IMR-90 (cell line): ENCODE results near the gene CWC25. TPM values are rescaled to one million over a fixed set of nuclear protein-coding genes. Genes with fewer than 3 reads are reported as not detected.

Experiments used
- ATAC-seq: fragments of 200-7000 bp; cut with Tn5 transposase; 2 replicates; pipeline ENCODE4 v1.9.1; 2020; ENCODE audit warnings: low read depth, mild to moderate bottlenecking, moderate library complexity
- BruUV-seq: library from RNA; stranded (reverse); fragments of 400-500 nt; replicated peaks from 2 replicates; lab custom pipeline; 2021; lab: Mats Ljungman, UMichigan
- CTCF ChIA-PET: fragments of 300-600 bp; formaldehyde crosslinking; extraction: SDS; loops from one replicate; lab custom pipeline; 2021; ENCODE audit warnings: antibody characterized with exemption; lab: Yijun Ruan, JAX
- POLR2A ChIA-PET: fragments of 300-600 bp; sonication (Branson Sonifier 250); formaldehyde crosslinking; loops from one replicate; lab custom pipeline; 2022; ENCODE audit warnings: antibody characterized with exemption; ENCODE audit not compliant: unreplicated experiment; lab: Charles Lee
- DNase-seq: peaks from one replicate; pipeline ENCODE4 v3.0.0; 2013
- H2AFZ ChIP-seq: replicated peaks from 2 replicates; pipeline ENCODE3; 2013; ENCODE audit warnings: low read length, mild to moderate bottlenecking; ENCODE audit not compliant: poor library complexity
- H2AK5ac ChIP-seq: 2 replicates; pipeline ENCODE4 v1.6.1; 2013; ENCODE audit warnings: low read depth, low read length, inconsistent platforms
- H2AK9ac ChIP-seq: replicated peaks from 2 replicates; pipeline ENCODE3; 2013; ENCODE audit warnings: mild to moderate bottlenecking, low read depth, low read length, moderate library complexity; ENCODE audit not compliant: poor library complexity
- H2BK120ac ChIP-seq: 2 replicates; pipeline ENCODE4 v1.6.1; 2013; ENCODE audit warnings: low read depth, low read length, inconsistent platforms
- H2BK15ac ChIP-seq: 3 replicates; pipeline ENCODE4 v1.6.1; 2013; ENCODE audit warnings: low read depth, low read length, inconsistent platforms
- H2BK20ac ChIP-seq: 2 replicates; pipeline ENCODE4 v1.6.1; 2013; ENCODE audit warnings: low read depth, mild to moderate bottlenecking, inconsistent platforms, low read length, moderate library complexity
- H2BK5ac ChIP-seq: 2 replicates; pipeline ENCODE4 v1.6.1; 2013; ENCODE audit warnings: mild to moderate bottlenecking, low read depth, low read length, inconsistent platforms; ENCODE audit not compliant: poor library complexity, severe bottlenecking
- H3K14ac ChIP-seq: replicated peaks from 2 replicates; pipeline ENCODE4 v1.6.1; 2013; ENCODE audit warnings: low read depth, low read length, inconsistent platforms
- H3K18ac ChIP-seq: 2 replicates; pipeline ENCODE4 v1.6.1; 2013; ENCODE audit warnings: low read depth, low read length, control low read depth
- H3K23ac ChIP-seq: 2 replicates; pipeline ENCODE4 v1.6.1; 2013; ENCODE audit warnings: low read depth, low read length, inconsistent platforms
- H3K27ac ChIP-seq: 2 replicates; pipeline ENCODE4 v1.5.1; 2013; ENCODE audit warnings: mild to moderate bottlenecking, control low read depth, low read length; ENCODE audit not compliant: insufficient read depth
- H3K27me3 ChIP-seq: 2 replicates; pipeline ENCODE4 v1.6.1; 2013; ENCODE audit warnings: low read length; ENCODE audit not compliant: control insufficient read depth, insufficient read depth
- H3K36me3 ChIP-seq: 2 replicates; pipeline ENCODE4 v1.6.1; 2013; ENCODE audit warnings: low read length, mixed read lengths; ENCODE audit not compliant: control insufficient read depth, insufficient read depth
- H3K4ac ChIP-seq: 2 replicates; pipeline ENCODE4 v1.6.1; 2013; ENCODE audit warnings: low read depth, low read length, inconsistent platforms
- H3K4me1 ChIP-seq: 2 replicates; pipeline ENCODE4 v1.6.1; 2013; ENCODE audit warnings: low read length, mixed read lengths; ENCODE audit not compliant: control insufficient read depth, insufficient read depth
- H3K4me2 ChIP-seq: 2 replicates; pipeline ENCODE4 v1.6.1; 2013; ENCODE audit warnings: low read depth, mild to moderate bottlenecking, control low read depth, low read length, moderate library complexity
- H3K4me3 ChIP-seq: 2 replicates; pipeline ENCODE4 v1.5.1; 2013; ENCODE audit warnings: low read depth, mild to moderate bottlenecking, control low read depth, low read length, moderate library complexity; ENCODE audit not compliant: insufficient read depth
- H3K56ac ChIP-seq: 2 replicates; pipeline ENCODE4 v1.6.1; 2013; ENCODE audit warnings: low read length, inconsistent platforms; ENCODE audit not compliant: insufficient read depth; ENCODE audit errors: extremely low read depth
- H3K79me1 ChIP-seq, 2 experiments: 2 replicates each; pipeline ENCODE4 v1.6.1; 2013; ENCODE audit warnings: low read length in 2 of 2, inconsistent platforms in 1 of 2, low read depth in 1 of 2
- H3K9ac ChIP-seq: 2 replicates; pipeline ENCODE4 v1.6.1; 2013; ENCODE audit warnings: low read depth, low read length, control low read depth
- H3K9me1 ChIP-seq: 2 replicates; pipeline ENCODE4 v1.6.1; 2013; ENCODE audit warnings: low read length, inconsistent platforms; ENCODE audit not compliant: insufficient read depth
- H3K9me3 ChIP-seq: 2 replicates; pipeline ENCODE4 v1.6.1; 2013; ENCODE audit warnings: low read length; ENCODE audit not compliant: control insufficient read depth, insufficient read depth
- H4K20me1 ChIP-seq: 2 replicates; pipeline ENCODE4 v1.6.1; 2013; ENCODE audit warnings: low read length, inconsistent platforms; ENCODE audit not compliant: insufficient read depth
- H4K5ac ChIP-seq: 2 replicates; pipeline ENCODE4 v1.6.1; 2013; ENCODE audit warnings: mild to moderate bottlenecking, low read depth, low read length, control low read depth
- H4K8ac ChIP-seq, 2 experiments: 2 replicates each; pipeline ENCODE4 v1.6.1; 2013; ENCODE audit warnings: low read depth in 2 of 2, low read length in 2 of 2, control low read depth in 1 of 2, inconsistent platforms in 1 of 2
- H4K91ac ChIP-seq: 2 replicates; pipeline ENCODE4 v1.6.1; 2013; ENCODE audit warnings: low read depth, low read length, inconsistent platforms; ENCODE audit not compliant: insufficient read depth
- BHLHE40 ChIP-seq: fragments of 150-350 bp; IDR thresholded peaks from 2 replicates; pipeline ENCODE4 v1.6.1; 2016; ENCODE audit warnings: mild to moderate bottlenecking, low read depth, low read length
- CEBPB ChIP-seq: IDR thresholded peaks from 2 replicates; pipeline ENCODE4 v1.6.1; 2012; ENCODE audit warnings: low read depth, low read length, improper control_type of control experiment
- CHD1 ChIP-seq: IDR thresholded peaks from 2 replicates; pipeline ENCODE4 v1.6.1; 2012; ENCODE audit warnings: low read depth, low read length, improper control_type of control experiment
- ELK1 ChIP-seq: fragments of 150-350 bp; IDR thresholded peaks from 2 replicates; pipeline ENCODE4 v1.6.1; 2016; ENCODE audit warnings: low read depth, mild to moderate bottlenecking, low read length, moderate library complexity, borderline replicate concordance
- MXI1 ChIP-seq: IDR thresholded peaks from 2 replicates; pipeline ENCODE4 v1.6.1; 2012; ENCODE audit warnings: low read depth, mild to moderate bottlenecking, low read length, moderate library complexity, borderline replicate concordance
- NFE2L2 ChIP-seq: fragments of 150-350 bp; IDR thresholded peaks from 2 replicates; pipeline ENCODE4 v1.6.1; 2016; ENCODE audit warnings: low read depth, mild to moderate bottlenecking, low read length
- RAD21 ChIP-seq: IDR thresholded peaks from 2 replicates; pipeline ENCODE4 v1.6.1; 2012; ENCODE audit warnings: low read length, improper control_type of control experiment
- SMC3 ChIP-seq: fragments of 150-350 bp; IDR thresholded peaks from 2 replicates; pipeline ENCODE4 v1.6.1; 2016; ENCODE audit warnings: low read depth, mild to moderate bottlenecking, antibody characterized with exemption, low read length, moderate library complexity
- USF2 ChIP-seq: fragments of 150-350 bp; IDR thresholded peaks from 2 replicates; pipeline ENCODE4 v1.6.1; 2017; ENCODE audit warnings: mild to moderate bottlenecking, antibody characterized with exemption, low read length, low read depth
- WGBS, 2 experiments: methylation state at CpG; one replicate each; pipeline versions ENCODE4 v1.1.5 to v1.1.7; 2013; ENCODE audit warnings: missing lambda C conversion rate in 2 of 2; ENCODE audit not compliant: insufficient read length in 1 of 2; ENCODE audit errors: extremely low coverage in 2 of 2; 5-methylcytosine and 5-hydroxymethylcytosine counted together
- dilution Hi-C: fragments of 300-500 bp; cut with HindIII; formaldehyde crosslinking; loops from one replicate; pipeline ENCODE4 v1.14.3; 2018; ENCODE audit warnings: low sequenced_read_pairs; ENCODE audit not compliant: unreplicated experiment
- in situ Hi-C: fragments of 300-500 bp; cut with MboI; formaldehyde crosslinking; loops from 3 replicates; pipeline ENCODE4 v1.14.3; 2019; ENCODE audit warnings: low sequenced_read_pairs, inconsistent platforms, mixed read lengths
- intact Hi-C: fragments of 100-400 bp; cut with micrococcal nuclease; formaldehyde crosslinking; loops from 2 replicates; pipeline ENCODE4 v1.10.0; 2022
- polyA plus RNA-seq, 3 experiments: library from polyadenylated mRNA; depleted of rRNA; stranded (reverse); fragments of >200 nt; gene quantifications; 2 replicates each; pipeline ENCODE4 v1.2.3, GENCODE V29; 2012; ENCODE audit warnings: low replicate concordance in 1 of 3
- total RNA-seq: library from RNA; depleted of rRNA; stranded (reverse); fragments of >200 nt; gene quantifications from 2 replicates; pipeline ENCODE4 v1.2.3, GENCODE V29; 2012

Gene CWC25
- total and polyA plus RNA-seq, 2 of the 4 experiments (the other 2 are of a cell fraction): 9.1 to 16.1 TPM

- H2AK5ac ChIP-seq: no peak overlapping the region
- ATAC-seq (no peak), DNase-seq (no peak)
- no peak overlapping the region for H3K56ac ChIP-seq
- dilution Hi-C loops (no loop called here), intact Hi-C loops (no loop called here), in situ Hi-C loops (no loop called here)
- H4K91ac ChIP-seq: no peak overlapping the region
- no peak overlapping the region for H2AFZ ChIP-seq
- no peak overlapping the region for H4K5ac ChIP-seq
- WGBS, 2 experiments: 98% methylated on average over 4 of the region's 7 CpGs; no CpG with 5 or more reads in 1 of the 2 experiments
- H3K23ac ChIP-seq: no peak overlapping the region
- H3K4me2 ChIP-seq: no peak overlapping the region
- no peaks in the 10 kb centered on the region for H3K9me1 ChIP-seq
- CTCF ChIA-PET: no interaction called here
- no peak overlapping the region for H3K18ac ChIP-seq
- peaks cover 3 to 6% of the 10 kb centered on the region in 2 experiments; a peak in 3 of 4 replicates for H3K79me1 ChIP-seq
- no peaks in the 10 kb centered on the region for H4K20me1 ChIP-seq
- H2BK20ac ChIP-seq: no peak overlapping the region
- H3K27me3 ChIP-seq: no peaks in the 10 kb centered on the region
- no peak overlapping the region for H3K27ac ChIP-seq
- H3K4me1 ChIP-seq: no peaks in the 10 kb centered on the region
- no peak overlapping the region for H3K4ac ChIP-seq
- BruUV-seq: no TSS peak
- no peak overlapping the region for H2BK5ac ChIP-seq
- H4K8ac ChIP-seq: no peak overlapping the region
- POLR2A ChIA-PET: no interaction called here
- no peak overlapping the region for H3K9ac ChIP-seq
- no peak overlapping the region for H2BK15ac ChIP-seq
- TF ChIP-seq MXI1: no peak
- no peak for TF ChIP-seq BHLHE40
- TF ChIP-seq CHD1: no peak
- TF ChIP-seq ELK1: no peak
- TF ChIP-seq CEBPB: no peak
- TF ChIP-seq USF2: no peak
- no peak for TF ChIP-seq RAD21
- no peak for TF ChIP-seq SMC3
- no peak for TF ChIP-seq NFE2L2
- no peak overlapping the region for H3K4me3 ChIP-seq
- H3K36me3 ChIP-seq: peaks cover 48% of the 10 kb centered on the region
- no peak overlapping the region for H2BK120ac ChIP-seq
- H2AK9ac ChIP-seq: no peak overlapping the region
- no peaks in the 10 kb centered on the region for H3K9me3 ChIP-seq
- H3K14ac ChIP-seq: no peak overlapping the region
Observed at GRCh38 chr17:38809828-38810227, 15.3 kb downstream of the CWC25 start.
